Measurements from ENCODE around the gene MSH2.
"Not testable (repeated sequence)": the region's sequence is repeated elsewhere in the genome, so short reads cannot be mapped to it uniquely, and the experiment has no call there.

MSH2 gene

DNA sequence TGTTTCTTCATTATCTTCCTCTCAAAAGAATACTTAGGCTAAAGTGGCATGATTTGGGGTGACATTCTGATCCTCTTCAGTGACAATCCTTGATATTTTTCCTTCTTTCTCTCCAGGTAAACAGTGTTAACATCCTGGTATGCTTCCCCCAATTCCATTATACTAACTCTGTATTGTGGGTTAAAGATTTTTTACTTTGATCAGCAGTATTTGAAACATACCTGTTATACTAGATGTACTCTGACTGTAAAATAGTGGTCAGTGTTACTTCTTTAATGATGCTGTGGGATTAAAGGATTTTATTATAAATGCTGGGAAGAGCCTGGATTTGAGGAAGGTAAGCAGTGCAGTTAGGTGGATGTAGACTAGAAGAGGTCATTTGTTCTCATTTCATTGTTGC lies 48.8 kb downstream of the MSH2 start:
- no peaks in the 10 kb centered on the region for H3K27me3 ChIP-seq (ENCODE audit: low read depth, low read length)
- H3K27ac ChIP-seq (ENCODE audit: low read length) = no peak overlapping the region
- H3K4me1 ChIP-seq (ENCODE audit: control insufficient read depth in 1 of 2, insufficient read depth in 2 of 2, low read length in 2 of 2) = no peaks in the 10 kb centered on the region
- H3K9me3 ChIP-seq (ENCODE audit: control insufficient read depth in 1 of 2, low read length in 2 of 2) = no peaks in the 10 kb centered on the region
- H3K4me3 ChIP-seq (ENCODE audit: low read depth in 1 of 2, low read length in 2 of 2) = no peak overlapping the region
- H3K36me3 ChIP-seq (ENCODE audit: control insufficient read depth in 1 of 2, insufficient read depth in 2 of 2, low read length in 2 of 2) = peaks cover 5 to 6% of the 10 kb centered on the region in 2 donors

- Histone ChIP-seq H3K9me3 (ENCODE audit: control insufficient read depth in 1 of 2, low read length in 2 of 2) (no peaks in the 10 kb centered on the region), H3K27ac (ENCODE audit: low read length) (no peak overlapping the region), H3K27me3 (ENCODE audit: low read depth, low read length) (no peaks in the 10 kb centered on the region), H3K4me1 (ENCODE audit: control insufficient read depth in 1 of 2, insufficient read depth in 2 of 2, low read length in 2 of 2) (no peaks in the 10 kb centered on the region), H3K36me3 (ENCODE audit: control insufficient read depth in 1 of 2, insufficient read depth in 2 of 2, low read length in 2 of 2) (peaks cover 5 to 6% of the 10 kb centered on the region in 2 donors), H3K4me3 (ENCODE audit: low read depth in 1 of 2, low read length in 2 of 2) (no peak overlapping the region)
These were observed 49.8 kb downstream of the MSH2 start for GRCh38 chr2:47452761-47453160.

- H3K27ac ChIP-seq (ENCODE audit: low read length); H3K36me3 ChIP-seq (ENCODE audit: control insufficient read depth in 1 of 2, insufficient read depth in 2 of 2, low read length in 2 of 2); H3K27me3 ChIP-seq (ENCODE audit: low read depth, low read length); H3K4me3 ChIP-seq (ENCODE audit: low read depth in 1 of 2, low read length in 2 of 2); H3K9me3 ChIP-seq (ENCODE audit: control insufficient read depth in 1 of 2, low read length in 2 of 2); H3K4me1 ChIP-seq (ENCODE audit: control insufficient read depth in 1 of 2, insufficient read depth in 2 of 2, low read length in 2 of 2): not testable (repeated sequence)
These were observed 51.9 kb downstream of the MSH2 start for GRCh38 chr2:47454818-47455217.

DNA sequence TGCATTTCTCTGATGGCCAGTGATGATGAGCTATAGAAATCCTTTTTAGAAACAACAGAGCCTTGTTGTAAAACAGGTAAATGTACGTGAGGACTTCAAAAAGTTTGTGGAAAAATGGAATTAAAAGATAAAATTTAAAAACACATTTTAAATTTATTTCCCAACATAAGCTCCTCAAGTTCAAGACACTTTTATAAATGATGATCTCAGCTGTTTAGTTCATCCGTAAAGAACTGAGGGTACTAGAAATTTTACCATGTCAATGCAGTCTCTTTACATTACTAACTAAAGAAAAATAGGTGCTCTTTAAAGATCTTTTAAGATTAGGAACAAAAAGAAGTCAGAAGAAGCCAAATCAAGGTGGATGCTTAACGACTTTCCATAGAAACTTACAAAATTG lies 52.5 kb downstream of the MSH2 start:
- Histone ChIP-seq H3K4me3 (ENCODE audit: low read depth in 1 of 2, low read length in 2 of 2) (no peak overlapping the region), H3K36me3 (ENCODE audit: control insufficient read depth in 1 of 2, insufficient read depth in 2 of 2, low read length in 2 of 2) (peaks cover 0 to 6% of the 10 kb centered on the region in 2 donors), H3K27me3 (ENCODE audit: low read depth, low read length) (no peaks in the 10 kb centered on the region), H3K9me3 (ENCODE audit: control insufficient read depth in 1 of 2, low read length in 2 of 2) (no peaks in the 10 kb centered on the region), H3K27ac (ENCODE audit: low read length) (no peak overlapping the region), H3K4me1 (ENCODE audit: control insufficient read depth in 1 of 2, insufficient read depth in 2 of 2, low read length in 2 of 2) (no peaks in the 10 kb centered on the region)

DNA sequence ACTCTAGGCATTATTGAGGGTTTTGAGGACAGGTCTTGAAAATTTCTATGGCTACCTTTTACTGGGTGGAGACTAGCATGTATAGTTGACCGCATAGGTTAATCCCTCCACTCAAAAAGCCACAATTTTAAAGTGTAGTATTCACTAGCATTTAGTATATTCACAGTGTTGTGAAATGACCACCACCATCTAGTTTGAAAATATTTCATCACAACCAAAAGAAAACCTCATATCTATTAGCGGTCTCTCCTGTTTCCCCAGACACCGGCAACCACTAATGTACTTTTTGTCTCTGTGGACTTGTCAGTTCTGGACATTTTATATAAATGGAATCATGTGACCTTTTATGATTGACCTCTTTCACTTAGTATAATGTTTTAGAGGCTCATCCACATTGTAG lies 53.9 kb downstream of the MSH2 start:
- Histone ChIP-seq H3K9me3 (ENCODE audit: control insufficient read depth in 1 of 2, low read length in 2 of 2) (no peaks in the 10 kb centered on the region), H3K4me3 (ENCODE audit: low read depth in 1 of 2, low read length in 2 of 2) (no peak overlapping the region), H3K27ac (ENCODE audit: low read length) (no peak overlapping the region), H3K4me1 (ENCODE audit: control insufficient read depth in 1 of 2, insufficient read depth in 2 of 2, low read length in 2 of 2) (no peaks in the 10 kb centered on the region), H3K27me3 (ENCODE audit: low read depth, low read length) (no peaks in the 10 kb centered on the region), H3K36me3 (ENCODE audit: control insufficient read depth in 1 of 2, insufficient read depth in 2 of 2, low read length in 2 of 2) (peaks cover 0 to 6% of the 10 kb centered on the region in 2 donors)

DNA sequence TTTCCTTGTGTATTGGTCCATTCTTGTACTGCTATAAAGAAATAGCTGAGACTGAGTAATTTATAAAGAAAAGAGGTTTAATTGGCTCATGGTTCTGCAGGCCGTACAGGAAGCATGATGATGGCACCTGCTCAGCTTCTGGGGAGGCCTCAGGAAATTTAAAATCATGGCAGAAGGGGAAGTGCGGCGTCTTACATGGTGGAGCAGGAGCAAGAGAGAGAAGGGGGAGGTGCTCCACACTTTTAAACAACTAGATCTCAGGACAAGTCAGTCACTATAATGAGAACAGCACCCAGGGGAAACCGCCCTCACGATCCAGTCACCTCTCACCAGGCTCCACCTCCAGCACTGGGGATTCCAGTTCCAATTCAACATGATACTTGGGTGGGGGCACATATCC lies 54.3 kb downstream of the MSH2 start:
- peaks cover 0 to 6% of the 10 kb centered on the region in 2 donors for H3K36me3 ChIP-seq (ENCODE audit: control insufficient read depth in 1 of 2, insufficient read depth in 2 of 2, low read length in 2 of 2)
- H3K9me3 ChIP-seq (ENCODE audit: control insufficient read depth in 1 of 2, low read length in 2 of 2) = no peaks in the 10 kb centered on the region
- no peak overlapping the region for H3K4me3 ChIP-seq (ENCODE audit: low read depth in 1 of 2, low read length in 2 of 2)
- H3K4me1 ChIP-seq (ENCODE audit: control insufficient read depth in 1 of 2, insufficient read depth in 2 of 2, low read length in 2 of 2) = no peaks in the 10 kb centered on the region
- no peaks in the 10 kb centered on the region for H3K27me3 ChIP-seq (ENCODE audit: low read depth, low read length)
- no peak overlapping the region for H3K27ac ChIP-seq (ENCODE audit: low read length)

DNA sequence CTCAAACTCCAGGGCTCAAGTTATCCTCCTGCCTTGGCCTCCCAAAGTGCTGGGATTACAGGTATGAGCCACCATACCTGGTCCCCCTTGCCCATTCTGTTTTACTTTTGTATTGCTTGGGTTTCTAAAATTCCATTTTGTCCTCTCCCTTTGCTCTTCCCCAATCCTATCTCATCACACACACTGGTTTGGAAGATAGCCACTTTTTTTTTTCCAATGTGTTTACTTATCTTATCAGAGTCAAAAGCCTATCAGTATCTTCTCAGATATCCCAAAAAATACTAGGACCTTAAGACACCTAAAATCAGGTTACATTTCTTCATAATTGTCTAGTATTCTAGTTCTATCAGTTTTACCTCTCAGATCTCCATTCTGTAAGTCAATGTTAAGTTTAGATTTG lies 56.1 kb downstream of the MSH2 start:
- no peak overlapping the region for H3K27ac ChIP-seq (ENCODE audit: low read length)
- no peaks in the 10 kb centered on the region for H3K27me3 ChIP-seq (ENCODE audit: low read depth, low read length)
- no peak overlapping the region for H3K4me3 ChIP-seq (ENCODE audit: low read depth in 1 of 2, low read length in 2 of 2)
- H3K4me1 ChIP-seq (ENCODE audit: control insufficient read depth in 1 of 2, insufficient read depth in 2 of 2, low read length in 2 of 2) = no peaks in the 10 kb centered on the region
- no peaks in the 10 kb centered on the region for H3K9me3 ChIP-seq (ENCODE audit: control insufficient read depth in 1 of 2, low read length in 2 of 2)
- peaks cover 9 to 14% of the 10 kb centered on the region in 2 donors for H3K36me3 ChIP-seq (ENCODE audit: control insufficient read depth in 1 of 2, insufficient read depth in 2 of 2, low read length in 2 of 2)

GRCh38 chr2:47460766-47461165 lies 57.8 kb downstream of the MSH2 start:
- Histone ChIP-seq H3K4me3 (ENCODE audit: low read depth in 1 of 2, low read length in 2 of 2) (no peak overlapping the region), H3K36me3 (ENCODE audit: control insufficient read depth in 1 of 2, insufficient read depth in 2 of 2, low read length in 2 of 2) (peaks cover 9 to 13% of the 10 kb centered on the region in 2 donors), H3K27me3 (ENCODE audit: low read depth, low read length) (no peaks in the 10 kb centered on the region), H3K27ac (ENCODE audit: low read length) (no peak overlapping the region), H3K4me1 (ENCODE audit: control insufficient read depth in 1 of 2, insufficient read depth in 2 of 2, low read length in 2 of 2) (no peaks in the 10 kb centered on the region), H3K9me3 (ENCODE audit: control insufficient read depth in 1 of 2, low read length in 2 of 2) (no peaks in the 10 kb centered on the region)

DNA sequence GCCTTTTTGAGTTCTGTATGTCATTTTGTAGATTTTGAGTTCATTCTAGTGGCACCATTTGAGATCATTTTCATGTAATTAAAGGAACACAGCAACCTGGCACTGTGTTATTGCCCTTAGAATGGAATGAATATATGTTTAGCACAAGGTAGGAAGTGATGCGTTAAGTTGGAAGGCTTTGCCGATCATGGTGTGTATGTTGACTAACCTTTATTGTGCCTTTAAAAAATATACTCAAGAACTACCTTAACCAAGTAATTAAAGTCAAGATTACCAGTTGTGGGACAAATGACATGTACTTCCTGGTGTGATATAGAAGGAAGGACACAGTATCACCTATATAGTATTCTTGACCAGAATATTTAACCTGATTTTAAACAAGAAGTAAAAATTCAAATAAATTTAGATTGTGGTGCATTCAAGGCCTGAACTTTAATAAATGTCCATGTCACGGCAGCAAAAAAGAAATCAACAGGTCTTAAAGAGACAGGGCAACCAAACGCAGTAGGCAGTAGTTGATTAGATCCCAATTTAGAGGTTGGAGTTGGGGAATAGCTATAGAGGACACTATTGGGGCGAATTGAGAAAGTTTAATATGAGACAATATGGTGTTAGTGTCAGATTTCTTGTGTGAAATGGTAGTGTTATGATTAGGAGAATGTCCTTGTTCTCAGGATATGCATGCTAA lies 68.6 kb downstream of the MSH2 start:
- Histone ChIP-seq H3K36me3 (ENCODE audit: control insufficient read depth in 1 of 2, insufficient read depth in 2 of 2, low read length in 2 of 2) (peaks cover 17 to 21% of the 10 kb centered on the region in 2 donors), H3K9me3 (ENCODE audit: control insufficient read depth in 1 of 2, low read length in 2 of 2) (no peaks in the 10 kb centered on the region), H3K27ac (ENCODE audit: low read length) (no peak overlapping the region), H3K4me1 (ENCODE audit: control insufficient read depth in 1 of 2, insufficient read depth in 2 of 2, low read length in 2 of 2) (no peaks in the 10 kb centered on the region), H3K4me3 (ENCODE audit: low read depth in 1 of 2, low read length in 2 of 2) (no peak overlapping the region), H3K27me3 (ENCODE audit: low read depth, low read length) (no peaks in the 10 kb centered on the region)

- Histone ChIP-seq H3K4me3 (ENCODE audit: low read depth in 1 of 2, low read length in 2 of 2) (no peak overlapping the region), H3K27ac (ENCODE audit: low read length) (no peak overlapping the region), H3K27me3 (ENCODE audit: low read depth, low read length) (no peaks in the 10 kb centered on the region), H3K4me1 (ENCODE audit: control insufficient read depth in 1 of 2, insufficient read depth in 2 of 2, low read length in 2 of 2) (no peaks in the 10 kb centered on the region), H3K36me3 (ENCODE audit: control insufficient read depth in 1 of 2, insufficient read depth in 2 of 2, low read length in 2 of 2) (peaks cover 4 to 8% of the 10 kb centered on the region in 2 donors), H3K9me3 (ENCODE audit: control insufficient read depth in 1 of 2, low read length in 2 of 2) (no peaks in the 10 kb centered on the region)
These were observed 76.9 kb downstream of the MSH2 start for GRCh38 chr2:47479863-47480262.

DNA sequence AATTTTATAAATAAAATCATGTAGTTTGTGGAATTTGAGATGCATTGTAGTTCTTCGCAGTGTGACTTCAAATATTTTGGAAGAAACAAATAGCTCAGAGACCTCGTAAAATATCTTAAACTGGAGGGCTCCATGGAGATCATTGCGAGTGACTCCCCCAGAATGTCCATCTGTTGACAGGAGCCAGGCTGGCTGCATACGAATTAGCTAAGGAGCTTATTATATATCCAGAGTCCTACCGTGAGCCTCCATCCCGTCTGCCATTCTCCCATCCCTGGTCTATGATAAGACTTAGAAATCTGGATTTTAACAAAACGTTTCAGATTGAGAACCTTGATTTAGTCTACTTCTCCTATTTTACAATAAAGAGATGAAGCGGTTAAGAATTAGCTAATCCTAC lies 80.2 kb downstream of the MSH2 start:
- H3K27ac ChIP-seq (ENCODE audit: low read length) = no peak overlapping the region
- no peaks in the 10 kb centered on the region for H3K27me3 ChIP-seq (ENCODE audit: low read depth, low read length)
- no peaks in the 10 kb centered on the region for H3K36me3 ChIP-seq (ENCODE audit: control insufficient read depth in 1 of 2, insufficient read depth in 2 of 2, low read length in 2 of 2)
- no peak overlapping the region for H3K4me3 ChIP-seq (ENCODE audit: low read depth in 1 of 2, low read length in 2 of 2)
- no peaks in the 10 kb centered on the region for H3K9me3 ChIP-seq (ENCODE audit: control insufficient read depth in 1 of 2, low read length in 2 of 2)
- H3K4me1 ChIP-seq (ENCODE audit: control insufficient read depth in 1 of 2, insufficient read depth in 2 of 2, low read length in 2 of 2) = no peaks in the 10 kb centered on the region

DNA sequence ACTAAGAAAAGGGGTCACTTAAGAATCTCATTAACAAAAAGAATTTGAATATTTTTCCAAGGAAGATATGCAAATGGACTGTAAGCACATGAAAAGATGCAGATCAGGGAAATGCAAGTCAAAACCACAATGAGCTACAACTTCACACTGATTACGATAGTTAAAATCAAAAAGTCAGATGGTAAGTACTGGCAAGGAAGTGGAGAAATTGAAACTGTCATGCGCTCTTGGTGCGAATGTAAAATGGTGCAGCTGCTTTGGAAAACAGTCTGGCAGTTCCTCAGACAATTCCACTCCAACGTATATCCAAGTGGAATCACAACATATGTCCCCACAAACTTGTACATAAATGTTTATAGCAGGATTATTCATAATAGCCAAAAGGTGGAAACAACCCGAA lies 81.4 kb downstream of the MSH2 start:
- Histone ChIP-seq H3K9me3 (ENCODE audit: control insufficient read depth in 1 of 2, low read length in 2 of 2) (no peaks in the 10 kb centered on the region), H3K27ac (ENCODE audit: low read length) (no peak overlapping the region), H3K27me3 (ENCODE audit: low read depth, low read length) (no peaks in the 10 kb centered on the region), H3K4me3 (ENCODE audit: low read depth in 1 of 2, low read length in 2 of 2) (no peak overlapping the region), H3K36me3 (ENCODE audit: control insufficient read depth in 1 of 2, insufficient read depth in 2 of 2, low read length in 2 of 2) (no peaks in the 10 kb centered on the region), H3K4me1 (ENCODE audit: control insufficient read depth in 1 of 2, insufficient read depth in 2 of 2, low read length in 2 of 2) (no peaks in the 10 kb centered on the region)

Data from muscle layer of duodenum (tissue), 2 donors.